Measurements from ENCODE around the gene TTC28.

TTC28 gene

DNA sequence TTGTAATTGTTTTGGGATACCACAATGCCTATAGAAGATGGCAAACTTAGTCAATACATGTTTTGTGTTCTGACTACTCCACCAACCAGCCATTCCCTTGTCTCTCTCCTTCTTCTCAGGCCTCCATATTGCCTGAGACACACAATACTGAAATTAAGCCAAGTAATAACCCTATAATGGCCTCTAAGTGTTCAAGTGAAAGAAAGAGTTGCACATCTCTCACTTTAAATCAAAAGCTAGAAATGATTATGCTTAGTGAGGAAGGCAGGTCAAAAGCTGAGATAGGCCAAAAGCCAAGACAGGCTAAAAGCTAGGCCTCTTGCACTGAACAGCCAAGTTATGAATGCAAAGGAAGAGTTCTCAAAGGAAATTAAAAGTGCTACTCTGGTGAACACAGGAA, 318.7 kb downstream of the TTC28 start:
- peaks cover 10% of the 10 kb centered on the region; the same call in 1 of the 2 replicates for H3K9me3 ChIP-seq (ENCODE audit: insufficient read depth, low read length)
- no peak overlapping the region for H3K4me3 ChIP-seq (ENCODE audit: insufficient read length, low read depth)
- no peak for DNase-seq (ENCODE audit: low read depth, low spot score)
- TF ChIP-seq SUZ12 (IDR thresholded peaks at IDR 0.05; ENCODE audit: extremely low read depth, insufficient read depth, insufficient read length) (no peak), ZNF274 (IDR thresholded peaks at IDR 0.05; ENCODE audit: low read depth, low read length) (no peak), YY1 (IDR thresholded peaks at IDR 0.05; ENCODE audit: insufficient read depth, insufficient read length) (no peak)
- no peaks in the 10 kb centered on the region for H3K36me3 ChIP-seq (ENCODE audit: insufficient read depth, insufficient read length, low read length)
- H3K9ac ChIP-seq (ENCODE audit: insufficient read length, low read depth), result no peak overlapping the region
- H3K27me3 ChIP-seq (ENCODE audit: insufficient read depth, insufficient read length), result no peaks in the 10 kb centered on the region
- H3K4me1 ChIP-seq (ENCODE audit: insufficient read depth, insufficient read length), result no peaks in the 10 kb centered on the region

DNA sequence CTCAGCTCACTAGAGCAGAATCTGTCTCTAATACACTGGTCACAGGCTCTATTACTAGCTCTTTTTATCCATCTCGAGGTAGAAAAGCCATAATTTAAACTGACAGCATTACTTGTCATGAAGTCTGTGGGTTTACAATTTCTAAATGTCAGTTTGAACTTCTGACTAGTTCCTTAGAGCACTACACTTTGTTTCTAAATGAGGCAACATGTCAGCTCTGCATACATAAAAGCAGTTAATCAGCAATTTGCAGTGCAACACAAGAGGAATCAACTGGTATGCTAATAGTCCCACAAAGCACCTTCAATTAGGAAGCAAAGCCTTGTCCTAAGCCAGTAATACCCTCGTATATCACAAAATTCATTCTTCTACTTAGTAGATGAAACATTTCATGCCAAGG, 321.3 kb downstream of the TTC28 start:
- Histone ChIP-seq H3K27me3 (ENCODE audit: insufficient read depth, insufficient read length) (no peaks in the 10 kb centered on the region), H3K9ac (ENCODE audit: insufficient read length, low read depth) (no peak overlapping the region), H3K4me1 (ENCODE audit: insufficient read depth, insufficient read length) (no peaks in the 10 kb centered on the region), H3K36me3 (ENCODE audit: insufficient read depth, insufficient read length, low read length) (no peaks in the 10 kb centered on the region), H3K9me3 (ENCODE audit: insufficient read depth, low read length) (peaks cover 6% of the 10 kb centered on the region; the same call in 1 of the 2 replicates), H3K4me3 (ENCODE audit: insufficient read length, low read depth) (no peak overlapping the region)
- TF ChIP-seq ZNF274 (IDR thresholded peaks at IDR 0.05; ENCODE audit: low read depth, low read length), result no peak
- no peak for TF ChIP-seq SUZ12 (IDR thresholded peaks at IDR 0.05; ENCODE audit: extremely low read depth, insufficient read depth, insufficient read length)
- TF ChIP-seq YY1 (IDR thresholded peaks at IDR 0.05; ENCODE audit: insufficient read depth, insufficient read length), result no peak
- no peak for DNase-seq (ENCODE audit: low read depth, low spot score)

DNA sequence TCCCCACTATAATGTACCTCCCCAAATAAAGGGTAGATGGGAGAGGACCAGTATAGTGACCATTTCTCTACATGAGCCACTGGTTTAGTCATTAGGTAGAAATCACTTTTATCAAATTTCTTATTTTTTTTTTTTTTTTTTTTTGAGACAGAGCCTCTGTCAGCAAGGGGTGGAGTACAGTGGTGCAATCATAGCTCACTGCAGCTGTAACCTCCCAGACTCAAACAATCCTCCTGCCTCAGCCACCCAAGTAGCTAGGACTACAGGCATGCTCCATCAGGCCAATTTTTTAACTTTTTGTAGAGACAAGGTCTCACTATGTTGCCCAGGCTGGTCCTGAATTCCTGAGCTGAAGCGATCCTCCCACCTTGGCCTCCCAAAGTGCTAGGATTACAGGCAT, 322.4 kb downstream of the TTC28 start:
- no peaks in the 10 kb centered on the region for H3K36me3 ChIP-seq (ENCODE audit: insufficient read depth, insufficient read length, low read length)
- H3K4me1 ChIP-seq (ENCODE audit: insufficient read depth, insufficient read length), result no peaks in the 10 kb centered on the region
- TF ChIP-seq SUZ12 (IDR thresholded peaks at IDR 0.05; ENCODE audit: extremely low read depth, insufficient read depth, insufficient read length), result no peak
- no peak for TF ChIP-seq ZNF274 (IDR thresholded peaks at IDR 0.05; ENCODE audit: low read depth, low read length)
- TF ChIP-seq YY1 (IDR thresholded peaks at IDR 0.05; ENCODE audit: insufficient read depth, insufficient read length), result no peak
- H3K4me3 ChIP-seq (ENCODE audit: insufficient read length, low read depth), result no peak overlapping the region
- no peaks in the 10 kb centered on the region for H3K9me3 ChIP-seq (ENCODE audit: insufficient read depth, low read length)
- no peak for DNase-seq (ENCODE audit: low read depth, low spot score)
- no peaks in the 10 kb centered on the region for H3K27me3 ChIP-seq (ENCODE audit: insufficient read depth, insufficient read length)
- no peak overlapping the region for H3K9ac ChIP-seq (ENCODE audit: insufficient read length, low read depth)

DNA sequence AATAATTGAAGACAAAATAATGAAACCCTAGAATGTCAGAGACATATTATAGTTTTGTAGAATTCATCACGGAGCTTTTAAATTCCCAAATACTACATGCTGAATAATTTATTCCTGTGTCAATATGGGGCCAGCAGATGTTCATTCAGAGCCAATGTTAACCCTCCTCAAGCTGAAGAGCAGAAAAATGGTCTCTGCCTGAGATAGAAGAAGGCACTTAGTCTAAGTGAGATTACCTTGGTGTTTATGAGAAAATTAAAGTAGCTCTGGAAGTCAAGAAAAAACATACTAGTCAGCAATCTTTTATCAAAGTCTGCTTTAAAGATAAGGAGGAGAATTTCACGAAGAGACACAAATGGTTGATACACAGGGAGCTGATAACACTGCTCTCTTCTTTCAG, 328.2 kb downstream of the TTC28 start:
- no peak for TF ChIP-seq ZNF274 (IDR thresholded peaks at IDR 0.05; ENCODE audit: low read depth, low read length)
- no peak for TF ChIP-seq SUZ12 (IDR thresholded peaks at IDR 0.05; ENCODE audit: extremely low read depth, insufficient read depth, insufficient read length)
- no peak for TF ChIP-seq YY1 (IDR thresholded peaks at IDR 0.05; ENCODE audit: insufficient read depth, insufficient read length)
- Histone ChIP-seq H3K9me3 (ENCODE audit: insufficient read depth, low read length) (no peaks in the 10 kb centered on the region), H3K36me3 (ENCODE audit: insufficient read depth, insufficient read length, low read length) (no peaks in the 10 kb centered on the region), H3K9ac (ENCODE audit: insufficient read length, low read depth) (no peak overlapping the region), H3K4me1 (ENCODE audit: insufficient read depth, insufficient read length) (no peaks in the 10 kb centered on the region), H3K4me3 (ENCODE audit: insufficient read length, low read depth) (no peak overlapping the region), H3K27me3 (ENCODE audit: insufficient read depth, insufficient read length) (no peaks in the 10 kb centered on the region)
- DNase-seq (ENCODE audit: low read depth, low spot score), result no peak

DNA sequence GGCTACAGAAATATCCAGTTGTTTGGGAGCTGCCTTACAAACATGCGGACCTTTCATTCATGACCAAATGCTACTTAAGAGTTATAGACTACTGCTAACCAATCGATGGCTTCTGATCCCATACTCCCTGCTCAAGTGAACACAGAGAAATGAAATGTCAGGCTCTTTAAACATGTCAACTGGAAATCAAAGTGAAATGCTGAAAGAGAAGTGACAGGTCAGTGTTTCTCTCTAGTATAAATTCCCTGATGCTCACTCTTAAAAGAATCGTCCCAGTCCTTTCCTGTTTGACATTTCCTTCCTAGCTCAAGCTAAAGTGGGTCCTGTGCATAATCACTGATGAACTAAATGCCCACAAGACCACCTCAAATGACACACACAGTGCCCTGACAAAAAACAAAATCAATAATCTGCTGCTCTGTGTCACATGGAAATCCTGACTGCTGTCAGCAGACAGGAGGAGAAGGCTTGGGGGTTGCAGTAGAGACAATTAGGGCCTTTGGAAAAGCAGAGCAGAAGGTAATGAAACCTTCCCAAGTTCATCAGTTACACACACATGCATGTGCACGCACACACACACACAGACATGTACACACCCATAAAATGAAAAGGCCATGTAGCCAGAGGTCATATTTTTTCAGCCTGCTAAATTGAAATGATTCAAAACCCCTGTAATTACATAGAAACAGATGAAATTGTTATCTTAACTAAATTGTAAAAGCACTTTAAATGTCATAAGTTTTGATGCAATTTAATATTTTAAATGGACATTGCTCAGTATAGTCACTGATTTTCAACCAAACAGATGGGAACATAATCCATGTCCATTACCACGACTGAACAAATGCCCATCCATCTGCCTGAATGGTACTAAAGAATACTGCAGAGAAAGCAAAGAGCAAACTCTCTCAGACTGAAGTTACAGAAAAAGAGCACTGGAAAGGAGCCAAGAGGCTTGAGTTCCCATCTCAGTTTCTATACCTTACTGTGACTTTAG, 330.7 kb downstream of the TTC28 start:
- no peak overlapping the region for H3K4me3 ChIP-seq (ENCODE audit: insufficient read length, low read depth)
- H3K36me3 ChIP-seq (ENCODE audit: insufficient read depth, insufficient read length, low read length), result no peaks in the 10 kb centered on the region
- H3K9me3 ChIP-seq (ENCODE audit: insufficient read depth, low read length), result no peaks in the 10 kb centered on the region
- no peaks in the 10 kb centered on the region for H3K4me1 ChIP-seq (ENCODE audit: insufficient read depth, insufficient read length)
- no peaks in the 10 kb centered on the region for H3K27me3 ChIP-seq (ENCODE audit: insufficient read depth, insufficient read length)
- no peak for TF ChIP-seq YY1 (IDR thresholded peaks at IDR 0.05; ENCODE audit: insufficient read depth, insufficient read length)
- TF ChIP-seq SUZ12 (IDR thresholded peaks at IDR 0.05; ENCODE audit: extremely low read depth, insufficient read depth, insufficient read length), result no peak
- no peak for TF ChIP-seq ZNF274 (IDR thresholded peaks at IDR 0.05; ENCODE audit: low read depth, low read length)
- no peak overlapping the region for H3K9ac ChIP-seq (ENCODE audit: insufficient read length, low read depth)
- no peak for DNase-seq (ENCODE audit: low read depth, low spot score)

DNA sequence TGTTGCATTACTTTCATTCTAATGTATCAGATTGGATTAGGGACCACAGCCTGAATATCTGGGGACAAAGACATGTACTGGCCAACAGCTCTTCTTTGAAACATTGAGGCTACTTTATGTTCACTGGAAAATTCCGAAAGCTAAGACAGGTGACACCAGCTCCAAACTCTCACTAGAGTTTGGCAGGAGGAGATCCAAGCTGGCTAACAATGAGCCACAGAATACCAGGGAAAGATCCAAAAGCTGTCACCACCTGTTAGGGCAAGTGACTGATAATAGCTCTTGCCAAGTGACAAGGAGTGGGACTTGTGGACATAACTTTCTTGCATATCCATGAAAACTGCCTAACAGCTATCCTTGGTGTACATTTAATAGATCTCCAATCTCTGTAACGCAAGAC, 333.3 kb downstream of the TTC28 start:
- H3K9me3 ChIP-seq (ENCODE audit: insufficient read depth, low read length), result no peaks in the 10 kb centered on the region
- no peak overlapping the region for H3K9ac ChIP-seq (ENCODE audit: insufficient read length, low read depth)
- DNase-seq (ENCODE audit: low read depth, low spot score), result no peak
- TF ChIP-seq ZNF274 (IDR thresholded peaks at IDR 0.05; ENCODE audit: low read depth, low read length), result no peak
- H3K27me3 ChIP-seq (ENCODE audit: insufficient read depth, insufficient read length), result no peaks in the 10 kb centered on the region
- H3K36me3 ChIP-seq (ENCODE audit: insufficient read depth, insufficient read length, low read length), result no peaks in the 10 kb centered on the region
- no peak overlapping the region for H3K4me3 ChIP-seq (ENCODE audit: insufficient read length, low read depth)
- no peaks in the 10 kb centered on the region for H3K4me1 ChIP-seq (ENCODE audit: insufficient read depth, insufficient read length)

DNA sequence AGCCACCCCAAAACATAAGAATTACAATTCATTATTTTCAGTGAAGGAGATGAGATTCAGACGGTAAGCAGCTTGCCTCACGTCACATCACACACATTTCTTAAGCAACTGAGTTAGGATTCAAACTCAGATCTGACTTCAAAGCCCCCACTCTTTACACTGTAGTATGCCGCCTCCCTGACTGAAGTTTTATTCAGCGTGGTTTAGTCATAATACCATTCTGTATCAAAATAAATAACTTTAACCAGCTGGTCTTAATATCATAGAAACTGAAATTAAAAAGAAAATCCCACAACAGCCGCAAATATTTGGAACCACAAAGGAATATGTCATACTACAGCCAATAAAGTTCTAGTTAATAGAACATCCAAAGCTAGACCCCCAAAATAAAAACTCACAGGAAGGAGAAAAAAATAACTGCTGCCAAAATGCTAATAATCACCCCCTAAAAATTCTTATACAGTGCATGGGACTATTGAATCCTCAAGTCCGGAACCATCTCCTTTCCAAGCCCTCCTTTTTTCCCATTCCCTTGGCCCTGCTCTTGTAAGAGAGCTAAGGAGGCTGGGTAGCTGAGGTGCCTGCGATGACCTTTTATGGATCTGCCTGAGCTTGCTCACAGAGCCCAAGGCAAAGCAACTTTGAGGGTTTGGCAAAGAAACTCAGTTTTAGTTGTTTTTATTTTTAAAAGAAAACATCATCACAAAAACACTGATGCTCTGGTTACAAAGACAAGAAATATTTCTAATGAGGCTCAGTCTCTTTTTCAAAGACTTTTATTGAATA, 334.5 kb downstream of the TTC28 start:
- H3K27me3 ChIP-seq (ENCODE audit: insufficient read depth, insufficient read length), result no peaks in the 10 kb centered on the region
- no peak overlapping the region for H3K4me3 ChIP-seq (ENCODE audit: insufficient read length, low read depth)
- H3K36me3 ChIP-seq (ENCODE audit: insufficient read depth, insufficient read length, low read length), result no peaks in the 10 kb centered on the region
- TF ChIP-seq YY1 (IDR thresholded peaks at IDR 0.05; ENCODE audit: insufficient read depth, insufficient read length) (no peak), ZNF274 (IDR thresholded peaks at IDR 0.05; ENCODE audit: low read depth, low read length) (no peak), SUZ12 (IDR thresholded peaks at IDR 0.05; ENCODE audit: extremely low read depth, insufficient read depth, insufficient read length) (no peak)
- no peak overlapping the region for H3K9ac ChIP-seq (ENCODE audit: insufficient read length, low read depth)
- H3K4me1 ChIP-seq (ENCODE audit: insufficient read depth, insufficient read length), result no peaks in the 10 kb centered on the region
- H3K9me3 ChIP-seq (ENCODE audit: insufficient read depth, low read length), result no peaks in the 10 kb centered on the region
- no peak for DNase-seq (ENCODE audit: low read depth, low spot score)
